ENCODE measurements around the gene RBM12. TPM values are rescaled to one million over a fixed set of nuclear protein-coding genes. Genes with fewer than 3 reads are reported as not detected.

Gene RBM12
- total RNA-seq, 4 donors from 2014 or later, result 22.8 to 35.4 (median 24.2) TPM

- TF ChIP-seq CTCF (IDR thresholded peaks at IDR 0.05; ENCODE audit: low read depth), result no peak
Observed at GRCh38 chr20:35699127-35699956, 34.6 kb upstream of the RBM12 start, which contains the start of the genes NFS1 and ROMO1. Gene NFS1, minus strand, starts transcription at chr20:35699352. Its CDS starts 64 bp downstream, at chr20:35699288. Gene ROMO1, plus strand, starts transcription at chr20:35699405. Its CDS starts 228 bp downstream, at chr20:35699633.

DNA sequence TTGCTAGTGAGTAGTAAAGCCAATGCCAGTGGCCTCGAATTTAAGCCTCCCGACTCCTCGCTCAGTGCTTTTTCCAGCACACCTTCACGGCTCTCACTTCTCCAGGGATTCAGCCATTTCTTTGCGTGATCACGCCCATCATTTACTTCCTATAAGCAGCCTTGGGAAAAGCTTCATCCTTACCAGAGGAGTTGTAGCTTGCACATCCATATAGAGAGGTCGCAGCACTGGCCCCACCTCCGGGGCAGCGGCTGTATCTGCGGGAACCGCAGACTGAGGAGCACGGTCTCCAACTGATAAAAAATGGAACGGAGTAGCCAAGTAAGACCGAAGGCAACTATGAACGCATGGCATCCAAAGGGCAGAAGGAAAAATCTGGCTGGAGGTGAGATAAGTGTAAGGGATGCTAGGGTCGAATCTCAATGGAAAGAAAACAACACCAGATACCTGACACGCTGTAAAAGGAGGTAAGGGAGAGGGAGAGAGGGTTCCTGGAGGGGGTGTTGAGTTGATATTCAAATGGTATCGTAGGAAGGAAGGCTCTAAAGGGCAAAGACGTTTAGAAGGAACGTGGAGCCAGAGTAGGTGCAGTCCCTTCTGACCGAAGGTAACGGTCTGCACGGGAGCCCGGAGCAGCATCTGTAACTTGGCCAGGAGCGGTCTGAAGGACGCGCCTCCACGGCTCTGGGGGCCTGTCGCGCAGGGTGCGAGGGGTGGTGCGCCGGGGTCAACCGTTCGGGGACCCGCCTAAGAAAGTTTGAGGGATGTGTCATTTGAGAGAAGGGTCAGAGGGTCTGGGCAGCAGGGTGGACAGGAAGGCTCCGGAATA lies 33.8 kb upstream of the RBM12 start:
- no peak for TF ChIP-seq CTCF (IDR thresholded peaks at IDR 0.05; ENCODE audit: low read depth)

DNA sequence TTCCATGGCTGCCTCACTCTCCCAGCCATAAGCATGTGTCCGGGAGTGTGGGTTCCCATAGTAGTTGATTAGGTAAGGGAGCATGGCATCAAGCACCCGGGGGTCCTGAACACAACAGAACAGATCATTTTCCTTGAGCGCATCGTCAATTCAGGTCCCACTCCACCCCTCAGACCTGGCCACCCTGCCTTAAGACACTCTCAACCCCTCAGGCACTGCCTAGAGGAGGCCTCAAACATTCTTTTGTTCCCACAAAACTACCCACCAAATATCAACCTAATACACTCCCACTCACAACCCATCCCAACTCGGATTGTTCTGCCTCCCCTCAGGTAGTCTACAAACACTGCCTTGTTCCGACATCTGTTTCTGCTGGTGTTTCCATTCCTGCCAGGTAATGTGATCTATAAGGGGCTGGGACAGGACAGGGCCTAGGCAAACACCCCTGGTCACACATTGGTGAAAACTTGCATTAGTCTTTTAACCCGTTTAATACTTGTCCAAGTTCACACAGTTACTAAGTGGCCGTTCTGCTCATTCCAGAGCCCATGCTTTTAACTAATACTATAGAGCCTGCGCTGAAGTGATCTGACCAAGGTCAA lies 33.1 kb upstream of the RBM12 start:
- TF ChIP-seq CTCF (IDR thresholded peaks at IDR 0.05; ENCODE audit: low read depth), result no peak

DNA sequence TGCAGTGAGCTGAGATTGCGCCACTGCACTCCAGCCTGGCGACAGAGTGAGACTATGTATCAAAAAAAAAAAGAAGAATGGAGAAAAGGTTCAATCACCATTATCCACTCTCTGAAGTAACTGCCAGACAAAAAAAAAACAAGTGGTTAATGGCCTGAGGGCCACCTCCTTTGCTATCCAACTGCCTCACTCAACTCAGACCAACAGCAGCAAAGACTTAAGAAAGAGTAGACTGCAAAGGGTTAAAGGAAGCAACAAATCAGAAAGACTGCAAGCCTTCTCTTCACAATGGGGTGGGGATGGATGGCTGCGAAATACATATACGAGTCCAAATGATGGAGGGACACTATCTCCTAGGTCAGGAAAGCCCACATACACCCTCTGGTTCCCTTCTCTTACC lies 31.3 kb upstream of the RBM12 start:
- no peak for TF ChIP-seq CTCF (IDR thresholded peaks at IDR 0.05; ENCODE audit: low read depth)

- TF ChIP-seq CTCF (IDR thresholded peaks at IDR 0.05; ENCODE audit: low read depth), result no peak
Observed at GRCh38 chr20:35695245-35695749, 30.6 kb upstream of the RBM12 start.

DNA sequence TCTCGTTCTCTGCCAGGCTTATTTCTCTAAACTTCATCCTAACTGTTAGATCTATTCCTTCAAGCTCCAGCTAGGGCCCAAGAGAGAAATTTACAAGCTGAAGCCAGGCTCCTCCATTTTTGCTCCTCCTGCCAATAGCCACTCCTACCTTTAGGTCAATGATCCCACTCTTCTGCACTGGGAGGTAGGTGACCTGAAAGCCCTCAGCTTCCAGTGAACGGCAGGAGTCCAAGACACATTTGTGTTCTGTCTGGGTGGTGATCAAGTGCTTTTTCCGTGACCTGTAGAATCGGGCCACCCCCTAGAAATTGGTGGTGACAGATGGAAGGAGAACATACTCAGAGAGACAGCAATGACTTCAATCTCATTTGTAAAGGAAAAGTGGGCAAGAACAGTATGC lies 25.6 kb upstream of the RBM12 start:
- no peak for TF ChIP-seq CTCF (IDR thresholded peaks at IDR 0.05; ENCODE audit: low read depth)

Data from subcutaneous adipose tissue (tissue), 4 donors.